NCI-H2227 (cell line): ENCODE measurements around the gene HERC2.
"Not testable (repeated sequence)": the region's sequence is repeated elsewhere in the genome, so short reads cannot be mapped to it uniquely, and the experiment has no call there.

Experiments used
- DNase-seq: peaks from one replicate; lab custom pipeline; 2025; ENCODE audit not compliant: unreplicated experiment; lab: John Stamatoyannopoulos, UW

Gene HERC2, protein sequence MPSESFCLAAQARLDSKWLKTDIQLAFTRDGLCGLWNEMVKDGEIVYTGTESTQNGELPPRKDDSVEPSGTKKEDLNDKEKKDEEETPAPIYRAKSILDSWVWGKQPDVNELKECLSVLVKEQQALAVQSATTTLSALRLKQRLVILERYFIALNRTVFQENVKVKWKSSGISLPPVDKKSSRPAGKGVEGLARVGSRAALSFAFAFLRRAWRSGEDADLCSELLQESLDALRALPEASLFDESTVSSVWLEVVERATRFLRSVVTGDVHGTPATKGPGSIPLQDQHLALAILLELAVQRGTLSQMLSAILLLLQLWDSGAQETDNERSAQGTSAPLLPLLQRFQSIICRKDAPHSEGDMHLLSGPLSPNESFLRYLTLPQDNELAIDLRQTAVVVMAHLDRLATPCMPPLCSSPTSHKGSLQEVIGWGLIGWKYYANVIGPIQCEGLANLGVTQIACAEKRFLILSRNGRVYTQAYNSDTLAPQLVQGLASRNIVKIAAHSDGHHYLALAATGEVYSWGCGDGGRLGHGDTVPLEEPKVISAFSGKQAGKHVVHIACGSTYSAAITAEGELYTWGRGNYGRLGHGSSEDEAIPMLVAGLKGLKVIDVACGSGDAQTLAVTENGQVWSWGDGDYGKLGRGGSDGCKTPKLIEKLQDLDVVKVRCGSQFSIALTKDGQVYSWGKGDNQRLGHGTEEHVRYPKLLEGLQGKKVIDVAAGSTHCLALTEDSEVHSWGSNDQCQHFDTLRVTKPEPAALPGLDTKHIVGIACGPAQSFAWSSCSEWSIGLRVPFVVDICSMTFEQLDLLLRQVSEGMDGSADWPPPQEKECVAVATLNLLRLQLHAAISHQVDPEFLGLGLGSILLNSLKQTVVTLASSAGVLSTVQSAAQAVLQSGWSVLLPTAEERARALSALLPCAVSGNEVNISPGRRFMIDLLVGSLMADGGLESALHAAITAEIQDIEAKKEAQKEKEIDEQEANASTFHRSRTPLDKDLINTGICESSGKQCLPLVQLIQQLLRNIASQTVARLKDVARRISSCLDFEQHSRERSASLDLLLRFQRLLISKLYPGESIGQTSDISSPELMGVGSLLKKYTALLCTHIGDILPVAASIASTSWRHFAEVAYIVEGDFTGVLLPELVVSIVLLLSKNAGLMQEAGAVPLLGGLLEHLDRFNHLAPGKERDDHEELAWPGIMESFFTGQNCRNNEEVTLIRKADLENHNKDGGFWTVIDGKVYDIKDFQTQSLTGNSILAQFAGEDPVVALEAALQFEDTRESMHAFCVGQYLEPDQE (N-terminal part only)

GRCh38 chr15:28322129-28322588 lies at the start of gene HERC2:
HERC2 (minus strand) TSS chr15:28322179; CDS start chr15:28321433, 746 bp downstream.
- not testable (repeated sequence) for DNase-seq

DNA sequence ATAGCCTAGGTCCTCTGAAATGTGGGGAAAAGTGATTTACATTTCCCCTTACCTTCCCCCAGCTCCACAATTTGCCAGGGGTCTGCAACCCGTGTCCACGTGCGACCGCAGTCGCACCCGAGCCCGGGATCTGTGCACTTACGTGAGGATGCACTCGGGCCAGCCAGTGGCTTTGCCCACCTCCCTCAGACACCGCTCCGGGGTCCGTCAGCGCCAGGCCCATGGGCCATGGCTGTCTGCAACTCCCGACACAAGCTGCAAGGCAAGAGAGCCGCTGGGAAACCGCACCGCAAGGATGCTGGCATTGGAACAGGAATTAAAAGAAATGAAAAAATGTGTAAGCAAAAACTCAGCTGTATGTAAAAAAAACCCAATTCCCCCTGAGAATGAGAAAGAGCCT lies 43.5 kb upstream of the HERC2 start:
- DNase-seq, result not testable (repeated sequence)

DNA sequence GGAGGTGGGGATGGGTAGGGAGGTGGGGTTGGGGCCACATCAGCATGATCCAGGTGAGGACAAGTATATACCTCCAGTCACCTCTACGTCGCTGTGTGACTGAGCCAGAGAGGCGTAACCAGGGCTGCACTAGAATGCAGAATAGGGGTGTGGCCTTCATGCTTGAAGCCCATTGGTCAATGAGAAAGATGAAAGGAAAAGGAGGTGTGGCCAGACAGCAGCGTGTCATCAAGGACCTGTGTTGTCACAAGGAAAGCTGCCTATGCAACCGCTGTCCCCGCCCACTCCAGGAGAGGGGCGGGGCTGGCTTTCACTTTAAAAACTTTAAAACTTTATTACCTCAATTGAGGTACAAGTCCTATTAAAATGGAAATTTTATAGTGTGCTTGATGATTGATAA lies 36.0 kb upstream of the HERC2 start, which contains the start of gene GOLGA6L24:
Gene GOLGA6L24 (minus strand): TSS at position 101 of the 400 bp plus-strand sequence. CDS start 61 bp downstream, at position 40.
- not testable (repeated sequence) for DNase-seq

DNA sequence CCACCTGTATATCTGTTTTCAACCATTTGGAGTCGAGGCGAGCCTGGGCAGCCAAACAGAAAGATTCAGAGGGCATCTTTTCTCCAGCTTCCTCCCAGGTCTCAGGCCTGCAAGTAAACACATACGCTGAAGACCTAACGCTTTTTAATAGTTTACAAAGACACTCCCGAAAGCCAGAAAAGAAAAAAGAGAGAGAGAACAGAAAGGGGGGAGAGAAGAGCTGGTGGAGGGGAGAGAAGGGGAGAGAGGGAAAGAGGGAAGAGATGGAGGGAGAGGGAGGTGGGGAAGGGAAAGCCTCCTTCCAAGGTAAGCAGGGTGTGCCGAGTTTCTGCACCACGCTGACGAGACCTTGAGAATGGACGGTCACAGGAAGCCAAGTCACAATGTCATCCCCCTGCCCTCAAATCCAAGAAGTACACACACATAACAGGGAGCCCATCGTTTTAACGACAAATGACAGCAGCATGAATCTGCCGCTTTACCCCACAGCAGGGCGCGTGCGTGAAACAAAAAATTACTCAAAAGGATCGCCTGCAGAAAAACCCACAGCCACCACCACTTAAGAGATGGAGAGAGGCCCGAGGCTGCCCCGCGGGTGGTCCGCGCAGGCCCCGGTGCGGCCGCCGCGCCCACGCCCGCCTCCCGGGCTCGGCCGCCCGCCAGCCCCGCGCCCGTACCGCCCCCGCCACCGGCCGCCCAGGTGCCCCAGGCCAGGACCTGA lies 461 bp downstream of the HERC2 start:
- DNase-seq, result not testable (repeated sequence)

GRCh38 chr15:28319725-28320124 lies 2.3 kb downstream of the HERC2 start:
- not testable (repeated sequence) for DNase-seq

DNA sequence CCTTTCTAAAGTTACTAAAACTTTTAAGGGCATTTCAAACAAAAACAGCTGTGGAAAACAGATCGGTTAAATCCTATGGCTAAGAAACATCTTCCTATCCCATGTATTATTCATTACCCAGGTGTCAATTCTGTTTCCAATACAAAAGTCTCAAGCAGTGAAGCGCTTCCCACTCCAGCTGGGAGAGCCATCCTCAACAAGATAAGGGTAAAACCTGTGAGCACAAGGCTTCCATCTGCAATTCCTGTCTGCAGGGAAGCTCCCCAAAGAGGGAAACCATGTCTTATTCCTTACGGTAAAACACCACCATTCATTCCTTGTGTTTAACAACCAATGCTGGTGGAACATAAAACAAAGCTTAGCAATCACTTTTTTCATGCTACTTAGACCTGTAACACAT lies 3.2 kb downstream of the HERC2 start:
- DNase-seq, result not testable (repeated sequence)

GRCh38 chr15:28318122-28318521 lies 3.9 kb downstream of the HERC2 start:
- DNase-seq, result not testable (repeated sequence)

GRCh38 chr15:28316958-28317357 lies 5.0 kb downstream of the HERC2 start:
- not testable (repeated sequence) for DNase-seq

GRCh38 chr15:28310454-28310853 lies 11.5 kb downstream of the HERC2 start:
- not testable (repeated sequence) for DNase-seq

DNA sequence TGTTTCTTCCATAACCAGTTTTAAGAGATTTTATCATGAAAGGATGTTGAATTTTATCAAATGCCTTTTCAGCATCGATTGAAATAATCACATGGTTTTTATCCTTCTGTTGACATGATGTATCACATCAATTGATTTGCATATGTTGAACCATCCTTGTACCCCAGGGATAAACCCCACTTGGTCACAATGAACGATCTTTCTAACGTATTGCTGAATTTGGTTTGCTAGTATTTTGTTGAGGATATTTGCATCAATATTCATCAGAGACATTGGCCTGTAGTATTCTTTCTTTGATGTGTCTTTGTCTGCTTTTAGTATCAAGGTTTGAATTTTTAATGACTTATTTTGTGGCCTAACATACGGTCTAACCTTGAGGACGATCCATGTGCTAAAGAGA lies 13.3 kb downstream of the HERC2 start:
- DNase-seq, result not testable (repeated sequence)

DNA sequence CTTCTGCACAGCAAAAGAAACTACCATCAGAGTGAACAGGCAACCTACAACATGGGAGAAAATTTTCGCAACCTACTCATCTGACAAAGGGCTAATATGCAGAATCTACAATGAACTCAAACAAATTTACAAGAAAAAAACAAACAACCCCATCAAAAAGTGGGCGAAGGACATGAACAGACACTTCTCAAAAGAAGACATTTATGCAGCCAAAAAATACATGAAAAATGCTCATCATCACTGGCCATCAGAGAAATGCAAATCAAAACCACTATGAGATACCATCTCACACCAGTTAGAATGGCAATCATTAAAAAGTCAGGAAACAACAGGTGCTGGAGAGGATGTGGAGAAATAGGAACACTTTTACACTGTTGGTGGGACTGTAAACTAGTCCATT lies 16.3 kb downstream of the HERC2 start:
- not testable (repeated sequence) for DNase-seq

- not testable (repeated sequence) for DNase-seq
Observed at GRCh38 chr15:28297434-28297833, 24.5 kb downstream of the HERC2 start.

GRCh38 chr15:28296814-28297213 lies 25.2 kb downstream of the HERC2 start:
- DNase-seq, result not testable (repeated sequence)

GRCh38 chr15:28295009-28295563 lies 26.9 kb downstream of the HERC2 start:
- DNase-seq, result not testable (repeated sequence)

DNA sequence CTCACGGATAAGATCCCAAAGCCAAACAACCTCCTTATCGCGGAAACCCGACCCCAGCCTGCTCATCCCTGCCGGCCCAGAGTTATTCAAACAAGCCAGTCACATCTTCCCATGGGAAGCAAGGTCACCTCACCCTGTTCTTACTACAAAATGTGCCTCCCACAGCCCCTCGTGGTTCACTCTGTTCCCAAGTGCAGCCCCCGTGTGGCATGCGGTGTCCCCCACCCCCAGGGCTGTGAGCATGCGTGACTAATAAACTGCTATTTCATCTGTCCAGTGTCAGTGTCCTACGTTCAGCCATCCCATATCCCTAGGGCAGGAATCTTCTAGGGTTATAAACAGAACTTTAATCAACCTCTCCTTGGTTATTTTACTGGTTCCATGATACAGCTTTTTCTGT lies 27.4 kb downstream of the HERC2 start:
- not testable (repeated sequence) for DNase-seq

DNA sequence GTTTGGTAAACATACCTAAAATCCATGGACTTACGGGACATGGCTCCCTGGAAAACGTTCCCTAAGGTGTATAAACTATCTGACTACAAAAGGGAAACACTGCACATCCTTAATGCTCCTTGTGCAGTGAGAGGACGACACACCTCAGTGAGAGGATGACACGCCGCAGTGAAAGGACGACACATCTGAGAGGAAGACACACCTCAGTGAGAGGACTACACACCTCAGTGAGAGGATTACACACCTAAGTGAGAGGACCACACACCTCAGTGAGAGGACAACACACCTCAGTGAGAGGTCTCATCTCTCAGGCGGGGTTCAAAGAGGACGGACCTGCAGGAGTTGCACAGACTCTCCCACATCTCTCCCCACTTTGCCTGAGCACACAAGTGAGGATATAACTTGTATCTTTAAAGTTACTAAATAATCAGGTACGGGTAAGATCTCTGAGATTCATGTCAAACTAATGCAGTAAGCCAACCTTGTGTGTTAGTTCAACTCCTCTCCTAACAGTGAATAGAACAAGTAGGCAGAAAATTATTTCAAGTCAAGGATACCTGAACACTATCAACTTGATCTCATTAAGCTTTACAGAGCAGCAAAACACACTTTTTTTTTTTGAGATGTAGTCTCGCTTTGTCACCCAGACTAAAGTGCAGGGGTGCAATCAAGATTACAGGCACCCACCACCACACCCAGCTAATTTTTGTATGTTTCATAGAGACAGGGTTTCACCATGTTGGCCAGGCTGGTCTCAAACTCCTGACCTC lies 32.1 kb downstream of the HERC2 start:
- no peak for DNase-seq

GRCh38 chr15:28288830-28289693 lies 32.9 kb downstream of the HERC2 start:
- not testable (repeated sequence) for DNase-seq

DNA sequence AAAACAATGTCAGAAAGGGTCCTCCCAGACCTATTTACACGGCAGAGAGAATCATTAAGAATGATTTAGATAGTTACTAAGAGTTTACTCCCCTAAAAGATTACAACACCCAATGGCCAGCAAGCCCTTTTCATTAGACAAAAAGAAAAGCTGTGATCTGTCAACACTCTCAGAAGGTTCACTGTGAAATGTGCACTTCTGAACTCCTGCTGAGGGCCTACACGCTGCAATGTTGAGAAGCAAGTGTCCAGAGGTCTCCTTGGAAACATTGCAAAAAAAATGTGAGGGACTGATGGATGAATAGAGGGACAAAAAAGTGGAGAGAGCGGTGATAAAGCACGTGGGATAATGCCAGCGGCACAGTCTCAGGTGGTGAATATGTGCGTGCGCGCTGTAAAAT lies 35.3 kb downstream of the HERC2 start:
- not testable (repeated sequence) for DNase-seq
